Measurements from ENCODE around the gene USP20. TPM values are rescaled to one million over a fixed set of nuclear protein-coding genes. Genes with fewer than 3 reads are reported as not detected.

USP20 gene
- total RNA-seq, 6 donors from 2014 or later = 17.3 to 75.4 (median 26.2) TPM

- TF ChIP-seq POLR2AphosphoS5 (IDR thresholded peaks at IDR 0.05) (no peak), EP300 (IDR thresholded peaks at IDR 0.05) (no peak), CTCF (IDR thresholded peaks at IDR 0.05) (no peak), POLR2A (IDR thresholded peaks at IDR 0.05) (no peak)
- no peaks in the 10 kb centered on the region for H3K9me3 ChIP-seq
- H3K27ac ChIP-seq = no peak overlapping the region
- no peaks in the 10 kb centered on the region for H3K27me3 ChIP-seq
- peak in 1 of 2 donors; percentile 49 for DNase-seq
- peaks cover 0 to 2% (median 0%) of the 10 kb centered on the region in 4 donors for H3K36me3 ChIP-seq
- H3K4me1 ChIP-seq = peaks cover 8 to 27% (median 14%) of the 10 kb centered on the region in 4 donors
- no peak overlapping the region for H3K4me3 ChIP-seq
- WGBS, 2 donors = 78 to 89% methylated on average over 8 of the region's 8 CpGs
- ATAC-seq (ENCODE audit: low FRiP score in 2 of 2) = no peak
Measured at GRCh38 chr9:129840034-129840433, 4.8 kb downstream of the USP20 start.

DNA sequence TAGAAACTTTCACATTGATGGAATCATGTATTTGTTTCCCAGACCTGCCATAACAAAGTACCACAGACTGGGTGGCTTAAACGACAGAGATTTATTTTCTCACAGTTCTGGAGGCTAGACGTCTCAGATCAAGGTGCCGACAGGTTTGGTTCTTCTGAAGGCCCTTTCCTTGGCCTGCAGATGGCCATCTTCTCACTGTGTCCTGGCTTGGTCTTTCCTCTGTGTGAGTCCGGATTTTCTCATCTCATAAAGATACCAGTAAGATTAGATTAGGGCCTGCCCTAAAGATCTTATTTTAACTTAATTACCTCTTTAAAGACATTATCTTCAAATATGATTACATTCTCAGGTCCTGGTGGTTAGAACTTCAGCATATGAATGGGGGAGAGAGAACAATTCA is 5.8 kb downstream of the USP20 start:
- ATAC-seq (ENCODE audit: low FRiP score in 2 of 2) = no peak
- DNase-seq = no peak
- Histone ChIP-seq H3K4me3 (no peak overlapping the region), H3K36me3 (peaks cover 0 to 2% (median 0%) of the 10 kb centered on the region in 4 donors), H3K27ac (no peak overlapping the region), H3K27me3 (no peaks in the 10 kb centered on the region), H3K9me3 (no peaks in the 10 kb centered on the region), H3K4me1 (peaks cover 5 to 23% (median 12%) of the 10 kb centered on the region in 4 donors)
- WGBS, 2 donors = 80 to 89% methylated on average over 4 of the region's 4 CpGs
- TF ChIP-seq CTCF (IDR thresholded peaks at IDR 0.05) = no peak
- TF ChIP-seq POLR2A (IDR thresholded peaks at IDR 0.05) = no peak
- TF ChIP-seq POLR2AphosphoS5 (IDR thresholded peaks at IDR 0.05) = no peak
- no peak for TF ChIP-seq EP300 (IDR thresholded peaks at IDR 0.05)

- TF ChIP-seq CTCF (IDR thresholded peaks at IDR 0.05) = no peak
- no peak for TF ChIP-seq EP300 (IDR thresholded peaks at IDR 0.05)
- TF ChIP-seq POLR2A (IDR thresholded peaks at IDR 0.05) = no peak
- no peak for TF ChIP-seq POLR2AphosphoS5 (IDR thresholded peaks at IDR 0.05)
- ATAC-seq (ENCODE audit: low FRiP score in 2 of 2) (no peak), DNase-seq (no peak)
- no peak overlapping the region for H3K27ac ChIP-seq
- H3K36me3 ChIP-seq = peaks cover 0 to 9% (median 2%) of the 10 kb centered on the region in 4 donors
- H3K9me3 ChIP-seq = no peaks in the 10 kb centered on the region
- WGBS, 2 donors = 62 to 63% methylated on average over 2 of the region's 2 CpGs
- H3K4me3 ChIP-seq = no peak overlapping the region
- H3K4me1 ChIP-seq = peaks cover 0 to 3% (median 0%) of the 10 kb centered on the region in 4 donors
- no peaks in the 10 kb centered on the region for H3K27me3 ChIP-seq
Measured at GRCh38 chr9:129845373-129845772, 10.1 kb downstream of the USP20 start.

DNA sequence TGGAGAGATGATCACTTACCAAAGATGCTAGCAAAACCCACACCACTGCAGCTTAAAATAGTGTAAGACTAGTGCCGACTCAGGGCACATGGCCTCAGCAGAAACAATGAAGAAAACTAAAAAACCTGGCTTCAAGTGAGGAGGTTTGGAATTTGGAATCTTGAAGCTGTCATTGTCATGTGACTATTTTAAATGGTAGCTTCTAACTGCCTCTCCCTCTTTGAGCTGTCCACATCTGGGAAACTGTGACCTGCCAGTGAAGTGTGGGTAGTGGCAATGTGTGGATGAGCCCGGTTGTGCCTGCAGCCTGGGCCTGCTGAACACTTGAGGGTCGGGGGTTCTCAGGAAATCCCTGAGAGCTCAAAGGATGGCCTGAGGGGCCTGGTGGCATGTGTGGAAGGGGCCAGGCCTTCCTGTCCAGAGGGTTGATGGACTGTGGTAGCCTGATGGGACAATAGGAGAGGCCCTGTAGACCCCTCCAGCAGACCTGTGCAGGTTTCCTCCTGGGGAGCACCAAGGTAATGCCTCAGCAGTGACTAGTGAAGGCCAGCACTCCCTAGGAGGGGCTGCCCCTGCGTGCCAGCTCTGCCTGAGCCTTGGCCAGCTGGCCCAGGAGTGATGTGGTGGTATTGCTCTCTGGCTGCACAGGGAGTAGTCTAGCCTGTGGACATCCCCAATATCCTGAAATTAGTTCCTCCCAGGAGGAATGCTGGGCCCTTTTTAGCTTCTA is 13.6 kb downstream of the USP20 start:
- H3K9me3 ChIP-seq = no peaks in the 10 kb centered on the region
- TF ChIP-seq CTCF (IDR thresholded peaks at IDR 0.05) (no peak), EP300 (IDR thresholded peaks at IDR 0.05) (no peak), POLR2AphosphoS5 (IDR thresholded peaks at IDR 0.05) (no peak), POLR2A (IDR thresholded peaks at IDR 0.05) (no peak)
- DNase-seq (no peak), ATAC-seq (ENCODE audit: low FRiP score in 2 of 2) (no peak)
- no peak overlapping the region for H3K27ac ChIP-seq
- H3K4me1 ChIP-seq = peaks cover 0 to 3% (median 0%) of the 10 kb centered on the region in 4 donors
- peaks cover 11 to 39% (median 27%) of the 10 kb centered on the region in 4 donors for H3K36me3 ChIP-seq
- WGBS, 2 donors = 88 to 90% methylated on average over 3 to 4 of the region's 4 CpGs
- no peaks in the 10 kb centered on the region for H3K27me3 ChIP-seq
- no peak overlapping the region for H3K4me3 ChIP-seq

DNA sequence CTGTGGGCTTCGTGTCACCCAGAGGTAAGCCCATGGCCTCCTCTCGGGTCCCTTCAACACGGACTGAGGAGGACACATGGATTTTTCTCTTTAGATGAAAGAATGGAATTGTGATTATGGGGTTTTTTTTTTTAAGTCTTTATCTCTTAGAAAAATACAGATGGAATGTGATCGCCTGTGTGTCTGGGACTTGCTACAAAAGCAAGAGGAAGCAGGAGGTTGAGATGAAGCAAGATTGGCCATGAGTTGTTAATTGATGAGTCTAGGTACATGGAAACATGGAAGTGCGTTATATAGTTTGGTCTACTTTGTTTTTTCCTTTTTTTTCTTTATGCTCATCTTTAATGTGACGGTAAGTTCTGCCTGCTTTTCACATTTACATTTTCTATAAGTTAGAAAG is 14.6 kb downstream of the USP20 start:
- no peak for TF ChIP-seq CTCF (IDR thresholded peaks at IDR 0.05)
- TF ChIP-seq POLR2AphosphoS5 (IDR thresholded peaks at IDR 0.05) = no peak
- TF ChIP-seq EP300 (IDR thresholded peaks at IDR 0.05) = no peak
- no peak for TF ChIP-seq POLR2A (IDR thresholded peaks at IDR 0.05)
- 82 to 85% methylated on average over 6 of the region's 6 CpGs for WGBS, 2 donors
- no peak for ATAC-seq (ENCODE audit: low FRiP score in 2 of 2)
- H3K9me3 ChIP-seq = no peaks in the 10 kb centered on the region
- H3K4me1 ChIP-seq = peaks cover 0 to 3% (median 0%) of the 10 kb centered on the region in 4 donors
- H3K36me3 ChIP-seq = peaks cover 14 to 49% (median 32%) of the 10 kb centered on the region in 4 donors
- DNase-seq = no peak
- no peak overlapping the region for H3K4me3 ChIP-seq
- no peaks in the 10 kb centered on the region for H3K27me3 ChIP-seq
- no peak overlapping the region for H3K27ac ChIP-seq

All from upper lobe of left lung (tissue), 6 donors.